Loucy (cell line): ENCODE measurements around the gene C5orf24.
"Not testable (repeated sequence)": the region's sequence is repeated elsewhere in the genome, so short reads cannot be mapped to it uniquely, and the experiment has no call there.

ENCODE experiments used
- H2AFZ ChIP-seq: fragments of 200-600 bp; sonication (generic); 2 replicates; pipeline ENCODE4 v1.6.0; 2016; ENCODE audit warnings: antibody characterized with exemption, mild to moderate bottlenecking, low read length, moderate library complexity
- H3F3A ChIP-seq: fragments of 200-600 bp; 2 replicates; pipeline ENCODE4 v1.6.0; 2016; ENCODE audit warnings: antibody characterized with exemption, low read depth, mild to moderate bottlenecking
- H3K27me3 ChIP-seq: fragments of 200-600 bp; sonication (generic); 2 replicates; pipeline ENCODE4 v1.6.1; 2014; ENCODE audit warnings: low read length, mild to moderate bottlenecking; ENCODE audit not compliant: insufficient read depth, poor library complexity, severe bottlenecking
- H3K36me3 ChIP-seq: fragments of 200-600 bp; sonication (generic); 2 replicates; pipeline ENCODE4 v1.6.1; 2016; ENCODE audit warnings: low read length; ENCODE audit not compliant: insufficient read depth
- H3K4me1 ChIP-seq: fragments of 200-600 bp; sonication (generic); 2 replicates; pipeline ENCODE4 v1.5.1; 2014; ENCODE audit warnings: low read length, mild to moderate bottlenecking; ENCODE audit not compliant: insufficient read depth, poor library complexity, severe bottlenecking
- H3K4me2 ChIP-seq: fragments of 200-600 bp; sonication (generic); 2 replicates; pipeline ENCODE4 v1.6.0; 2014; ENCODE audit warnings: antibody characterized with exemption, low read length, low read depth, mild to moderate bottlenecking; ENCODE audit not compliant: poor library complexity, severe bottlenecking
- H3K4me3 ChIP-seq: fragments of 200-600 bp; sonication (generic); 2 replicates; pipeline ENCODE4 v1.5.1; 2014; ENCODE audit warnings: low read length, mild to moderate bottlenecking, mixed read lengths; ENCODE audit not compliant: poor library complexity, severe bottlenecking
- H3K79me2 ChIP-seq: fragments of 200-600 bp; sonication (generic); 2 replicates; pipeline ENCODE4 v1.6.1; 2014; ENCODE audit warnings: low read length; ENCODE audit not compliant: insufficient read depth
- H3K9ac ChIP-seq: fragments of 200-600 bp; sonication (generic); 2 replicates; pipeline ENCODE4 v1.6.0; 2014; ENCODE audit warnings: mild to moderate bottlenecking, low read depth, low read length, moderate library complexity; ENCODE audit not compliant: poor library complexity, severe bottlenecking
- H3K9me2 ChIP-seq: fragments of 200-600 bp; sonication (generic); replicated peaks from 2 replicates; pipeline ENCODE4 v1.6.1; 2016; ENCODE audit warnings: low read depth, low read length, mixed read lengths
- H3K9me3 ChIP-seq: fragments of 200-600 bp; sonication (generic); 2 replicates; pipeline ENCODE4 v1.6.1; 2014; ENCODE audit warnings: mild to moderate bottlenecking, antibody characterized with exemption, low read length, low read depth; ENCODE audit not compliant: insufficient read depth
- H4K20me1 ChIP-seq: fragments of 200-600 bp; sonication (generic); 2 replicates; pipeline ENCODE4 v1.6.0; 2014; ENCODE audit warnings: antibody characterized with exemption, low read length, mild to moderate bottlenecking; ENCODE audit not compliant: insufficient read depth, poor library complexity, severe bottlenecking
- EZH2phosphoT487 ChIP-seq: fragments of 200-600 bp; IDR thresholded peaks from 2 replicates; pipeline ENCODE4 v1.6.1; 2018; ENCODE audit warnings: antibody characterized with exemption, mild to moderate bottlenecking, moderate library complexity, borderline replicate concordance
- TF ChIP-seq, protein P1 (sequence below): fragments of 200-600 bp; sonication (generic); conservative IDR thresholded peaks from 2 replicates; pipeline ENCODE4 v1.5.1; 2014; ENCODE audit warnings: mild to moderate bottlenecking, antibody characterized with exemption, low read length

Gene C5orf24

DNA sequence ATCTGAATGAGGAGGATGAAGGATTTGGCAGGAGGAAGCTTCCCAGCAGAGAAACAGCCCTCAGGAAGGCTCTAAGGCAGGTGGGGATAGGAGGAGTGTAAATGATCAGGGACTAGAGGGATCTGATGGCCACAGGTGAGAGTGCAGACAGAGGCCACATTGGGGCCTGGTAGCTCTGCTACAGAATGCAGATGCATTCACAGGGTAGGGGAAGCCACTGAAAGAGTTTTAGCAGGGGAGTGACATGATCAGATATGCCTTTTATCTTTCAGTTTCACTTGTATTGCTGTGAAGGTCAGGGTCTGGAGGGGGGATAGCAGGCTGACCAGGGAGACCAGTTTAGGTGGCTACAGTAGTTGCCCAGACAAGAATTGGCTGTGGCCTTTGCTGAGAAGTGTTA lies 31.4 kb downstream of the C5orf24 start:
- H3K79me2 ChIP-seq = peaks cover 33% of the 10 kb centered on the region
- H4K20me1 ChIP-seq = no peaks in the 10 kb centered on the region
- H3K4me1 ChIP-seq = peaks cover 6% of the 10 kb centered on the region
- H3K9ac ChIP-seq = no peak overlapping the region
- H3F3A ChIP-seq = no peaks in the 10 kb centered on the region
- TF ChIP-seq, protein P1, sequence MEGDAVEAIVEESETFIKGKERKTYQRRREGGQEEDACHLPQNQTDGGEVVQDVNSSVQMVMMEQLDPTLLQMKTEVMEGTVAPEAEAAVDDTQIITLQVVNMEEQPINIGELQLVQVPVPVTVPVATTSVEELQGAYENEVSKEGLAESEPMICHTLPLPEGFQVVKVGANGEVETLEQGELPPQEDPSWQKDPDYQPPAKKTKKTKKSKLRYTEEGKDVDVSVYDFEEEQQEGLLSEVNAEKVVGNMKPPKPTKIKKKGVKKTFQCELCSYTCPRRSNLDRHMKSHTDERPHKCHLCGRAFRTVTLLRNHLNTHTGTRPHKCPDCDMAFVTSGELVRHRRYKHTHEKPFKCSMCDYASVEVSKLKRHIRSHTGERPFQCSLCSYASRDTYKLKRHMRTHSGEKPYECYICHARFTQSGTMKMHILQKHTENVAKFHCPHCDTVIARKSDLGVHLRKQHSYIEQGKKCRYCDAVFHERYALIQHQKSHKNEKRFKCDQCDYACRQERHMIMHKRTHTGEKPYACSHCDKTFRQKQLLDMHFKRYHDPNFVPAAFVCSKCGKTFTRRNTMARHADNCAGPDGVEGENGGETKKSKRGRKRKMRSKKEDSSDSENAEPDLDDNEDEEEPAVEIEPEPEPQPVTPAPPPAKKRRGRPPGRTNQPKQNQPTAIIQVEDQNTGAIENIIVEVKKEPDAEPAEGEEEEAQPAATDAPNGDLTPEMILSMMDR = no peak
- TF ChIP-seq EZH2phosphoT487 = no peak
- no peaks in the 10 kb centered on the region for H3K27me3 ChIP-seq
- H3K36me3 ChIP-seq = no peaks in the 10 kb centered on the region
- peak overlapping the region; percentile 46 for H3K4me3 ChIP-seq
- H3K4me2 ChIP-seq = peak overlapping the region; percentile 58
- no peaks in the 10 kb centered on the region for H3K9me2 ChIP-seq
- no peak overlapping the region for H2AFZ ChIP-seq
- no peaks in the 10 kb centered on the region for H3K9me3 ChIP-seq

DNA sequence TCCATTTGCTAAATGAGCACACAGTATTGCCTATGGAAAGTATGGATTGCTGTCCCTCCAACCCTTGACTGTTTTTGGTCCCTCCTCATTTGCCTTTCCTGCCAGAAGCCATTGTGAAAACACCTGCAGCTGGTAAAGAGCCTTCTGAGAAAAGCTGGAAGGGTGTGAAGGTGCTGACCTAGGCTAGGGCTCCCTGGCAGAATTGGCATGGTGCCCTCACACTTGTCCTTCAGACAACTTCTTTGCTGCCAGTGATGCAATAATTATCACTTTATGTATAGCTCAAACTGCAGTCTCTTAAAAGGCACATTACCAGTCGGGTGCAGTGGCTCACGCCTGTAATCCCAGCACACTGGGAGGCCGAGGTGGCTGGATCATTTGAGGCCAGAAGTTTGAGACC lies 32.6 kb downstream of the C5orf24 start:
- H3K4me3 ChIP-seq = no peak overlapping the region
- H3K9ac ChIP-seq = no peak overlapping the region
- no peaks in the 10 kb centered on the region for H3F3A ChIP-seq
- no peaks in the 10 kb centered on the region for H4K20me1 ChIP-seq
- TF ChIP-seq, protein P1 = no peak
- TF ChIP-seq EZH2phosphoT487 = no peak
- no peak overlapping the region for H2AFZ ChIP-seq
- H3K9me2 ChIP-seq = no peaks in the 10 kb centered on the region
- peaks cover 33% of the 10 kb centered on the region for H3K79me2 ChIP-seq
- no peaks in the 10 kb centered on the region for H3K9me3 ChIP-seq
- H3K4me1 ChIP-seq = peaks cover 6% of the 10 kb centered on the region
- H3K4me2 ChIP-seq = no peak overlapping the region
- H3K36me3 ChIP-seq = no peaks in the 10 kb centered on the region
- H3K27me3 ChIP-seq = no peaks in the 10 kb centered on the region

DNA sequence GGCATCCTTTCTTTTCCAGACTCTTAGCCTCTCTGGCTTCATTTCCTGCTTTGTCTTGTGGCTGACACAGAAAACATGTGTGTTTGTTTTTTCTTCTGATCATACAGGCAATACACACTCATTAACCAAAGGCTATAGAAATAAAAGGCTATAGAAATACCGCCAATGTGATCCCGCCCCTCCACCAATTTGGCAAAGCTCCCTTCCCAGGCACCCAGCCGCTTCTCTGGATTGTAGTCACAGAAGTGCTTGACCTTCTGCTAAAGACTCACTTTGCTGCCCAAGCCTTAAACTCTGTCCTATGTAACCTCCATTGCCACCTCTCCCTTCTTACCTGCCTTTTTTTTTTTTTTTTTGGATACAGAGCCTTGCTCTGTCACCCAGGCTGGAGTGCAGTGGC lies 33.7 kb downstream of the C5orf24 start:
- H4K20me1 ChIP-seq = no peaks in the 10 kb centered on the region
- no peaks in the 10 kb centered on the region for H3K9me3 ChIP-seq
- peaks cover 32% of the 10 kb centered on the region for H3K79me2 ChIP-seq
- no peak overlapping the region for H3K4me3 ChIP-seq
- H3K4me1 ChIP-seq = peaks cover 4% of the 10 kb centered on the region
- no peak overlapping the region for H3K9ac ChIP-seq
- TF ChIP-seq, protein P1 = no peak
- no peak for TF ChIP-seq EZH2phosphoT487
- no peaks in the 10 kb centered on the region for H3F3A ChIP-seq
- no peaks in the 10 kb centered on the region for H3K9me2 ChIP-seq
- no peaks in the 10 kb centered on the region for H3K36me3 ChIP-seq
- H3K27me3 ChIP-seq = no peaks in the 10 kb centered on the region
- no peak overlapping the region for H2AFZ ChIP-seq
- no peak overlapping the region for H3K4me2 ChIP-seq

DNA sequence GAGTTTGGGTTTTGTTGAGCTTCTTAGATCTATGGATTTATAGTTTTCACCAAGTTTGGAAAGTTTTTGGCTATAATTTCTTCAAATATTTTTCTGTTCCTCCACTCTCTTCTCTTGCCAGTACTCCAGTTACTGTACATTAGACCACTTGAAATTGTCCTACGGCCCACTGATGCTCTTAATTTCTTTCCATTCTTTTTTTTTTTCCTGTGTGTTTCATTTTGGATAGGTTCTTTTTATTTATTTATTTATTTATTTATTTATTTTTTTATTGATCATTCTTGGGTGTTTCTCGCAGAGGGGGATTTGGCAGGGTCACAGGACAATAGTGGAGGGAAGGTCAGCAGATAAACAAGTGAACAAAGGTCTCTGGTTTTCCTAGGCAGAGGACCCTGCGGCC lies 35.2 kb downstream of the C5orf24 start:
- H3K79me2 ChIP-seq = peaks cover 18% of the 10 kb centered on the region
- not testable (repeated sequence) for H3K4me3 ChIP-seq, H3K27me3 ChIP-seq, H3K4me1 ChIP-seq, H3K9me2 ChIP-seq, H2AFZ ChIP-seq, H3K4me2 ChIP-seq, H3K36me3 ChIP-seq, H3F3A ChIP-seq, H4K20me1 ChIP-seq, H3K9me3 ChIP-seq, H3K9ac ChIP-seq

DNA sequence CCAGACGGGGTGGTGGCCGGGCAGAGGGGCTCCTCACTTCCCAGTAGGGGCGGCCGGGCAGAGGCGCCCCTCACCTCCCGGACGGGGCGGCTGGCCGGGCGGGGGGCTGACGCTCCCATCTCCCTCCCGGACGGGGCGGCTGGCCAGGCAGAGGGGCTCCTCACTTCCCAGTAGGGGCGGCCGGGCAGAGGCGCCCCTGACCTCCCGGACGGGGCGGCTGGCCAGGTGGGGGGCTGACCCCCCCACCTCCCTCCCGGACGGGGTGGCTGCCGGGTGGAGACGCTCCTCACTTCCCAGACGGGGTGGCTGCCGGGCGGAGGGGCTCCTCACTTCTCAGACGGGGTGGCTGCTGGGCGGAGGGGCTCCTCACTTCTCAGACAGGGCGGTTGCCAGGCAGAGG lies 35.9 kb downstream of the C5orf24 start:
- not testable (repeated sequence) for H3K9ac ChIP-seq, H3K36me3 ChIP-seq, H3K4me2 ChIP-seq, H4K20me1 ChIP-seq, H3K4me3 ChIP-seq, H3K4me1 ChIP-seq, H3F3A ChIP-seq, H3K27me3 ChIP-seq, H3K9me2 ChIP-seq, H3K9me3 ChIP-seq, H2AFZ ChIP-seq
- peaks cover 10% of the 10 kb centered on the region; the same call in 1 of the 2 replicates for H3K79me2 ChIP-seq
